Lower leg skin (tissue), 3 donors: Measurements from ENCODE around the gene ARHGAP45.

Source experiments
- POLR2A ChIP-seq, 2 donors: fragments of 450-650 bp; IDR thresholded peaks; one replicate each; pipeline ENCODE4 v1.6.1; 2016 to 2017; ENCODE audit warnings: antibody characterized with exemption in 2 of 2, mild to moderate bottlenecking in 1 of 2, moderate library complexity in 1 of 2
- TF ChIP-seq, protein P1 (sequence below), 3 donors: fragments of 450-650 bp; IDR thresholded peaks; one replicate each; pipeline ENCODE4 v1.5.1; 2016; ENCODE audit warnings: antibody characterized with exemption in 3 of 3, mild to moderate bottlenecking in 3 of 3, moderate library complexity in 2 of 3

DNA sequence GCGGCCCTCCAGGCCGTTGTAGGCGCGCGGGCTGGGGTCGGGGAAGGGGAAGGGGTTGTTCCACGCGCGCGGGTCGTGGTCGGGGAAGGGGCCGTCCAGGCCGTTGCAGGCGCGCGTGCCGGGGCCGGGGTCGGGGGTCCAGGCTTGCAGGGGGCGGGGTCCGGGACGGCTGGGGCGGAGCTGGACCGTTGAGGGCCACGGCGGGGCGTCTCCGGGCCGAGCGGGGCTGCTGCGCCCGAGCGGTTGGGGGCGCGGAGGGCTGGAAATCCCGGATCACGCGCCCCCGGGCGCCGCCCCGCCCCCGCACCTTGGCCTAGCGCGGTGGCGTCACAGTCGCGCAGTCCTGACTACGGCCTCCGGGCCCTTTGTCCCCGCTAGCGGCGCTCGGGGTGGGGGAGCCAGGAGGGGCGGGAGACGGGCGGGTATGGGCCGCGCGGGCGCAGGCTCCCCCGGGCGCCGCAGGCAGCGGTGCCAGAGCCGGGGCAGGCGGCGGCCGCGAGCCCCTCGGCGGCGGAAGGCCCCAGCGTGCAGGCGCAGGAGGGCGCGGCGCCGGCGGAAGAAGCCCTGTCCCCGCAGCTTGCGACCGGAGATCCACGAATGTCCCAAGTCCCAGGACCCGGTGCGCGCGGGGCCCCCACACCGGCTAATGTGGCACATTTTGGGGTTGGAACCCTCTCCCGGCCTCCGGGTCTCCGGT lies 37.5 kb downstream of the ARHGAP45 start:
- TF ChIP-seq, protein P1, sequence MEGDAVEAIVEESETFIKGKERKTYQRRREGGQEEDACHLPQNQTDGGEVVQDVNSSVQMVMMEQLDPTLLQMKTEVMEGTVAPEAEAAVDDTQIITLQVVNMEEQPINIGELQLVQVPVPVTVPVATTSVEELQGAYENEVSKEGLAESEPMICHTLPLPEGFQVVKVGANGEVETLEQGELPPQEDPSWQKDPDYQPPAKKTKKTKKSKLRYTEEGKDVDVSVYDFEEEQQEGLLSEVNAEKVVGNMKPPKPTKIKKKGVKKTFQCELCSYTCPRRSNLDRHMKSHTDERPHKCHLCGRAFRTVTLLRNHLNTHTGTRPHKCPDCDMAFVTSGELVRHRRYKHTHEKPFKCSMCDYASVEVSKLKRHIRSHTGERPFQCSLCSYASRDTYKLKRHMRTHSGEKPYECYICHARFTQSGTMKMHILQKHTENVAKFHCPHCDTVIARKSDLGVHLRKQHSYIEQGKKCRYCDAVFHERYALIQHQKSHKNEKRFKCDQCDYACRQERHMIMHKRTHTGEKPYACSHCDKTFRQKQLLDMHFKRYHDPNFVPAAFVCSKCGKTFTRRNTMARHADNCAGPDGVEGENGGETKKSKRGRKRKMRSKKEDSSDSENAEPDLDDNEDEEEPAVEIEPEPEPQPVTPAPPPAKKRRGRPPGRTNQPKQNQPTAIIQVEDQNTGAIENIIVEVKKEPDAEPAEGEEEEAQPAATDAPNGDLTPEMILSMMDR (IDR thresholded peaks at IDR 0.05), result no peak
- TF ChIP-seq POLR2A (IDR thresholded peaks at IDR 0.05), result no peak
